Panc1 (cell line): ENCODE measurements around the gene SKAP1. TPM values are rescaled to one million over a fixed set of nuclear protein-coding genes. Genes with fewer than 3 reads are reported as not detected.

Experiments used
- ATAC-seq: fragments of 200-7000 bp; cut with Tn5 transposase; 2 replicates; pipeline ENCODE4 v1.9.1; 2020; ENCODE audit warnings: mild to moderate bottlenecking, moderate library complexity
- BruUV-seq: library from RNA; stranded (reverse); fragments of 400-500 nt; replicated peaks from 2 replicates; lab custom pipeline; 2021; lab: Mats Ljungman, UMichigan
- CTCF ChIA-PET: fragments of 300-600 bp; sonication (Branson Sonifier 250); formaldehyde crosslinking; loops from one replicate; lab custom pipeline; 2022; ENCODE audit warnings: antibody characterized with exemption; lab: Charles Lee
- POLR2A ChIA-PET: fragments of 300-600 bp; sonication (Branson Sonifier 250); formaldehyde crosslinking; loops from one replicate; lab custom pipeline; 2022; ENCODE audit warnings: antibody characterized with exemption; lab: Charles Lee
- DNase-seq: peaks from one replicate; pipeline ENCODE4 v3.0.0-alpha.2; 2010; ENCODE audit warnings: low read depth, low spot score
- H3K27ac ChIP-seq: 2 replicates; pipeline ENCODE4 v1.5.1; 2011; ENCODE audit warnings: mild to moderate bottlenecking, low read length, inconsistent platforms
- H3K27me3 ChIP-seq: fragments of 200-500 bp; sonication (Bioruptor generic); 2 replicates; pipeline ENCODE4 v1.6.0; 2014; ENCODE audit warnings: low read length, inconsistent platforms; ENCODE audit not compliant: control insufficient read depth, insufficient read depth
- H3K36me3 ChIP-seq: fragments of 200-500 bp; sonication (Bioruptor generic); 2 replicates; pipeline ENCODE4 v1.5.1; 2014; ENCODE audit warnings: inconsistent platforms, mild to moderate bottlenecking, low read length, moderate library complexity; ENCODE audit not compliant: control insufficient read depth, insufficient read depth
- H3K4me1 ChIP-seq: 2 replicates; pipeline ENCODE4 v1.5.1; 2011; ENCODE audit warnings: inconsistent platforms, mild to moderate bottlenecking, low read length, moderate library complexity; ENCODE audit not compliant: control insufficient read depth, insufficient read depth
- H3K4me3 ChIP-seq, 2 experiments: 2 replicates each; pipeline ENCODE4 v1.5.1; 2011 to 2012; ENCODE audit warnings: low read depth in 2 of 2, low read length in 2 of 2, mild to moderate bottlenecking in 2 of 2, inconsistent platforms in 1 of 2, moderate library complexity in 1 of 2
- H3K9me3 ChIP-seq: fragments of 200-500 bp; sonication (Bioruptor generic); 2 replicates; pipeline ENCODE4 v1.5.1; 2014; ENCODE audit warnings: low read depth, mild to moderate bottlenecking, inconsistent platforms, low read length, moderate library complexity; ENCODE audit not compliant: control insufficient read depth, insufficient read depth
- POLR2AphosphoS5 ChIP-seq: IDR thresholded peaks from 2 replicates; pipeline ENCODE4 v1.6.1; 2012; ENCODE audit warnings: mild to moderate bottlenecking, low read depth, low read length, moderate library complexity
- SIN3A ChIP-seq: IDR thresholded peaks from 2 replicates; pipeline ENCODE4 v1.6.1; 2012; ENCODE audit warnings: low read depth, mild to moderate bottlenecking, low read length, moderate library complexity, borderline replicate concordance; ENCODE audit not compliant: insufficient read depth
- TCF7L2 ChIP-seq: IDR thresholded peaks from 2 replicates; pipeline ENCODE4 v1.6.1; 2011; ENCODE audit warnings: mild to moderate bottlenecking, low read depth, low read length, inconsistent platforms
- in situ Hi-C: cut with HindIII; loops from 2 replicates; pipeline ENCODE4 v1.10.0; 2016; ENCODE audit warnings: low sequenced_read_pairs, low pct_unique_long_range_greater_than_20kb
- intact Hi-C: fragments of 100-400 bp; cut with micrococcal nuclease; formaldehyde crosslinking; loops from one replicate; pipeline ENCODE4 v1.10.0; 2022; ENCODE audit not compliant: unreplicated experiment
- total RNA-seq: library from RNA; stranded (reverse); gene quantifications from one replicate; pipeline ENCODE4 v1.2.1, GENCODE V29; 2021; ENCODE audit not compliant: unreplicated experiment
- TF ChIP-seq, protein P1 (sequence below), 2 experiments: IDR thresholded peaks; 2 replicates each; pipeline ENCODE4 v1.6.1; 2011 to 2012; ENCODE audit warnings: low read depth in 2 of 2, control low read depth in 1 of 2, low read length in 1 of 2, mild to moderate bottlenecking in 1 of 2, moderate library complexity in 1 of 2; ENCODE audit not compliant: insufficient read depth in 1 of 2
- TF ChIP-seq, protein P2 (sequence below): fragments of 450-650 bp; IDR thresholded peaks from 2 replicates; pipeline ENCODE4 v1.5.1; 2017; ENCODE audit warnings: mild to moderate bottlenecking

Gene SKAP1
- total RNA-seq, 1 experiment from 2014 or later: 0.90 TPM

DNA sequence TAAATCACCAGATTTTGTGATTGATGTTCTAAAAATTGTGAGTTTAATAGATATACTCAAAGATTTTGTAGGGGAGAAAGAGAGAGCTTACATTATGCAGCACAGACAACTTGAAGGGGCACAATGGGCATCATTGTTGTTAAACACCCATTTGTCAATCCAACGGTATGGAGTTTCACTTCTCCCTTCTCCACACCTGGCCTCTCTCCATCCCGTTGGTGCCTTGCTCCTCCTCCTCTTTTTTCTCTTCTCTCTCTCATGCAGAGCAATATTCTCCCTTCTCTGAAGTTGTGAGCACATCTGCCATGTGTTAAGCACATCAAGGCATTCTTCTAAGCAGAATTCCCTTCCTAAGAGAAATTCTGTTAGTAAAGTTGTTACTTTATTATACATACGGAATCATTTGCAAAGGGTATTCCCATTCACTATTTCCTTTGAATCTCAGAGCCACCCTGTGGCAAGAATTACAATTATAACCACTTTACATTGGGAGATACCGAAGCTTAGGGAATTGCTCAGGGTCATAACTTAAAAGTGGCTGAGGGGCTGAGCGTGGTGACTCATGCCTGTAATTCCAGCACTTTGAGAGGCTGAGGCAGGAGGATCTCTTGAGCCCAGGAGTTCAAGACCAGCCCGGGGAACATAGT, 40.5 kb upstream of the SKAP1 start:
- intact Hi-C loops: no loop called here
- in situ Hi-C loops: no loop called here
- no peaks in the 10 kb centered on the region for H3K27me3 ChIP-seq
- CTCF ChIA-PET: interaction anchor here (0.9 to 1.2 kb wide), 2 partner anchors 118 to 255 kb away, joined by 6 to 9 read pairs; no protein-coding TSS in a partner anchor
- ATAC-seq: peak; percentile 47; the same call in 1 of the 2 replicates
- TF ChIP-seq, protein P1, sequence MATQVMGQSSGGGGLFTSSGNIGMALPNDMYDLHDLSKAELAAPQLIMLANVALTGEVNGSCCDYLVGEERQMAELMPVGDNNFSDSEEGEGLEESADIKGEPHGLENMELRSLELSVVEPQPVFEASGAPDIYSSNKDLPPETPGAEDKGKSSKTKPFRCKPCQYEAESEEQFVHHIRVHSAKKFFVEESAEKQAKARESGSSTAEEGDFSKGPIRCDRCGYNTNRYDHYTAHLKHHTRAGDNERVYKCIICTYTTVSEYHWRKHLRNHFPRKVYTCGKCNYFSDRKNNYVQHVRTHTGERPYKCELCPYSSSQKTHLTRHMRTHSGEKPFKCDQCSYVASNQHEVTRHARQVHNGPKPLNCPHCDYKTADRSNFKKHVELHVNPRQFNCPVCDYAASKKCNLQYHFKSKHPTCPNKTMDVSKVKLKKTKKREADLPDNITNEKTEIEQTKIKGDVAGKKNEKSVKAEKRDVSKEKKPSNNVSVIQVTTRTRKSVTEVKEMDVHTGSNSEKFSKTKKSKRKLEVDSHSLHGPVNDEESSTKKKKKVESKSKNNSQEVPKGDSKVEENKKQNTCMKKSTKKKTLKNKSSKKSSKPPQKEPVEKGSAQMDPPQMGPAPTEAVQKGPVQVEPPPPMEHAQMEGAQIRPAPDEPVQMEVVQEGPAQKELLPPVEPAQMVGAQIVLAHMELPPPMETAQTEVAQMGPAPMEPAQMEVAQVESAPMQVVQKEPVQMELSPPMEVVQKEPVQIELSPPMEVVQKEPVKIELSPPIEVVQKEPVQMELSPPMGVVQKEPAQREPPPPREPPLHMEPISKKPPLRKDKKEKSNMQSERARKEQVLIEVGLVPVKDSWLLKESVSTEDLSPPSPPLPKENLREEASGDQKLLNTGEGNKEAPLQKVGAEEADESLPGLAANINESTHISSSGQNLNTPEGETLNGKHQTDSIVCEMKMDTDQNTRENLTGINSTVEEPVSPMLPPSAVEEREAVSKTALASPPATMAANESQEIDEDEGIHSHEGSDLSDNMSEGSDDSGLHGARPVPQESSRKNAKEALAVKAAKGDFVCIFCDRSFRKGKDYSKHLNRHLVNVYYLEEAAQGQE (IDR thresholded peaks at IDR 0.05; ENCODE audit: insufficient read depth in 1 of 2, low read depth in 2 of 2, low read length in 1 of 2): no peak
- no peak for TF ChIP-seq TCF7L2
- no peak for TF ChIP-seq POLR2AphosphoS5
- TF ChIP-seq SIN3A: no peak
- TF ChIP-seq, protein P2, sequence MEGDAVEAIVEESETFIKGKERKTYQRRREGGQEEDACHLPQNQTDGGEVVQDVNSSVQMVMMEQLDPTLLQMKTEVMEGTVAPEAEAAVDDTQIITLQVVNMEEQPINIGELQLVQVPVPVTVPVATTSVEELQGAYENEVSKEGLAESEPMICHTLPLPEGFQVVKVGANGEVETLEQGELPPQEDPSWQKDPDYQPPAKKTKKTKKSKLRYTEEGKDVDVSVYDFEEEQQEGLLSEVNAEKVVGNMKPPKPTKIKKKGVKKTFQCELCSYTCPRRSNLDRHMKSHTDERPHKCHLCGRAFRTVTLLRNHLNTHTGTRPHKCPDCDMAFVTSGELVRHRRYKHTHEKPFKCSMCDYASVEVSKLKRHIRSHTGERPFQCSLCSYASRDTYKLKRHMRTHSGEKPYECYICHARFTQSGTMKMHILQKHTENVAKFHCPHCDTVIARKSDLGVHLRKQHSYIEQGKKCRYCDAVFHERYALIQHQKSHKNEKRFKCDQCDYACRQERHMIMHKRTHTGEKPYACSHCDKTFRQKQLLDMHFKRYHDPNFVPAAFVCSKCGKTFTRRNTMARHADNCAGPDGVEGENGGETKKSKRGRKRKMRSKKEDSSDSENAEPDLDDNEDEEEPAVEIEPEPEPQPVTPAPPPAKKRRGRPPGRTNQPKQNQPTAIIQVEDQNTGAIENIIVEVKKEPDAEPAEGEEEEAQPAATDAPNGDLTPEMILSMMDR: no peak; the same call in 1 of the 2 replicates
- H3K4me3 ChIP-seq: no peak overlapping the region
- no peak for DNase-seq
- H3K9me3 ChIP-seq: no peaks in the 10 kb centered on the region
- peaks cover 16% of the 10 kb centered on the region for H3K4me1 ChIP-seq
- H3K27ac ChIP-seq: no peak overlapping the region
- no peaks in the 10 kb centered on the region for H3K36me3 ChIP-seq
- BruUV-seq: no TSS peak
- POLR2A ChIA-PET: no interaction called here

DNA sequence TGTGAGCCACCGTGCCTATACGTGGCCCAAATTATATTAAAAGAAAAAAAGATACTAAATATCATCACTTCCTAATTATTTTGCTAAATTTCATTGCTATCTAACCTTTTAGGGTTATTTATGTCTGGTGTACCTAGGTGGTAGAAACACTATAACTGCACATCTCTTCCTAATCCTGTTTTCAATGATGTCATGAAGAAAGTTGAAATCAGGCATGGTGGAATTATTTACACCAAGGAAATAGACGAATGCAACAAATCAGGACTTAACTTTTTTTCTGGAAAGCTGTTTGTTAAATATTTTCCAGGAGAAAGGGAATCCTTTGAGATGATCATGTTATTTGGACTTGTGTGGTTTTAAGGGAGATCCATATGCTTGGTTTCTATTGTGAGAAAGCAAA, 39.2 kb upstream of the SKAP1 start:
- H3K27me3 ChIP-seq: no peaks in the 10 kb centered on the region
- POLR2A ChIA-PET: no interaction called here
- BruUV-seq: no TSS peak
- no peak overlapping the region for H3K27ac ChIP-seq
- in situ Hi-C loops (no loop called here), intact Hi-C loops (no loop called here)
- no peaks in the 10 kb centered on the region for H3K36me3 ChIP-seq
- CTCF ChIA-PET: no interaction called here
- no peaks in the 10 kb centered on the region for H3K9me3 ChIP-seq
- no peak overlapping the region for H3K4me3 ChIP-seq
- DNase-seq (no peak), ATAC-seq (no peak)
- TF ChIP-seq POLR2AphosphoS5: no peak
- TF ChIP-seq TCF7L2: no peak
- TF ChIP-seq, protein P1 (IDR thresholded peaks at IDR 0.05; ENCODE audit: insufficient read depth in 1 of 2, low read depth in 2 of 2, low read length in 1 of 2): no peak
- no peak for TF ChIP-seq SIN3A
- TF ChIP-seq, protein P2: no peak
- H3K4me1 ChIP-seq: peaks cover 16% of the 10 kb centered on the region
